Activated naive CD8-positive, alpha-beta T cell treated with anti-CD3 and anti-CD28 coated beads, Interleukin-2, amount 50 U/mL, for 16 hours (primary cell): ENCODE measurements around the gene COL25A1.

Experiments used
- DNase-seq: peaks from one replicate; pipeline ENCODE4 v3.0.0-alpha.2; 2020; ENCODE audit warnings: low read depth, low spot score

The COL25A1 gene

DNA sequence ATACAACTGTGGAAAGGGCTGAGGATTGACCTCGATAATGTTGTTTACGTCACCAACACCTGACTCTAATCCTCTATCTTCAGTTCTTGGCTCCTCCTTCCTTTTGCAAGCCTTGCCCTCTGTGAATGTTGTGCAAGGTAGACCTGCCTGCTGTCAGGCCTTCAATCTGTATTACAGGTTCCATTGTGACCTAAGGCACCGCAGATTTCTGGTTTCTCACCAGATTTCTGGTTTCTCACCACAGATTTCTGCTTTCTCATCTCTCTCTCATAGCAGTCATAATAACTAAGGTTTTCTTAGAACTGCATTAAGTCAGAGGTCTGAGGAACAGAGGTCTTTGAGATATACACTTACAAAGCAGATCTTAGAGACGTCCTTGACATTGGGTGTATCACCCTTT, 488.1 kb downstream of the COL25A1 start:
- no peak for DNase-seq

DNA sequence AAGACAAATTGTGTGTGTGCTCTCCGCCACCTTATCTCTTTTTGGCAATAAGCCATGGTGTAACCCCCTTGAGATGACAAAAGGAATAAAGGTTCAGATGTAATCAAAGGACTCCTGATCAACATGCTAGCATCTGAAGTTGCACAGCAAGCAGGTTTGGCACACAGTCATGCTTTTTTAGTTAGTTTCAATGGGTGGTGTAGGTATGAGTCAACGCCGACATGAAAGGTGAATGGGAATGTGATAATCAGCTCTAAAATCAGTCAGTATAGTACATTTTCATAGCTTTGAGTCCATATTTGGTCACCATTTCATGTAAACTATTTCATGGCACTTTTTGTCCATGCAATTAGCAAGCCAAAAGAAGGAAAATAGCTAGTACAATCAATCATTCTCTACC, 489.2 kb downstream of the COL25A1 start:
- no peak for DNase-seq

DNA sequence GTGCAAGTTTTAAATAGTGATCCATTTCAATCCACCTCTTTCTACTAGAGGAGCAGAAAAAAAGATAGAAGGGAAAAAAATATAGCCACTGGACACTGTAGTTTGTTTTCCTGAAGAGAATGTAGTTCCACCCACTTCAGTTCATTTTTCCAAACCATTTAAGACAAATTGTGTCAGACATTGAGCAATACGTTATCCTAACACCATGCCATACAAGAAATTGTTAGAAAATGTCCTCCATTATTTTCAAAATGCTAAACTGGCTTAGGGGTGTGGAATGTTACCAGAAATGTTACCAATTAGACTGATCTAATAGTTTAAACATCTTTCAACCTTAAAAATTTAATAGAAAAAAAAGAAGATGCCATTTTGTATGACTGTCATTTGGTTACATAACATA, 491.0 kb downstream of the COL25A1 start:
- no peak for DNase-seq

DNA sequence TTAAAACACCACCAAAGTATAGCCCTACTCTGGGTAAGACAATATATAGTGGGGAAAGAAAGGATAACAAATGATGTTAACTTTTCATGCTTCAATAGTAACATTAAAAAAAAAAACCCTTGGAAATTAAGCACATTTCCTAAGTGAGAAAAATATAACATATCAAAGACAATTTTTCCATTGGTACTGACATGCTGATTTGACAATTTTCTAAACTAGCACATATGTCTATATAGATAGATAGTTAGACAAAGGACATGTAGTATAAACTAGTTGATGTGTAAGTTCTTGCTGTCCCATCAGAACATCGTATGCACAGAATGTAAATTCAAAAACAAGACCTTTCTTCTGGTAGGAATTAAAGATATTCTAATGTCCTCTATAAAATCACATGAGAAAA, 492.4 kb downstream of the COL25A1 start:
- DNase-seq: no peak

DNA sequence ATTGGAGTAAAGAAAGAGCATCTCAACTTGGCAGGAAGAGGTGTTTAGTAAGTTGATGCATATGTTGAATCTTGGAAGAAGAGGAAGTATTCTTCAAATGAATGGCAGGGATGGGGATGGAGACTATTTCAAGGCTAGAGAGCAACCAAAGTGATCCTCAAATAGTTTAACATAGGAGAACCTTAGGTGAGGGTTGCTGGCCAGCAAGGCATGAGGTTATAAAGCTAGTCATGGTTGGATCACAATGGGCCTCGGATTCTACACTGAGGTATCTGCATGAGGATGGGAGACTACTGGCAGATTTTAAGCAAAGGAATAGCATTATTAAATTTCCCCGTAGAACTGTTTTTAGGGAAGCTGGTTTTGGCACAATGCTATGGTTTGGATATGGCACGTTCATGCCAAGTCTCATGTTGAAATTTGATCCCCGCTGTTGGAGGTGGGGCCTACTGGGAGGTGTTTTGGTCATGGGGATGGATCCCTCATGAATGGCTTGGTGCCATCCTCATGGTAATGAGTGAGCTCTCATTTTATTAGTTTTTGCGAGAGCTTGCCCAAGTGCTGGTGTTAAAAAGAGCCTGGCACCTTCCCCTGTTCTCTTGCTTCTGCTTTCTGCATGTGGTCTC, 497.7 kb downstream of the COL25A1 start:
- DNase-seq: no peak

DNA sequence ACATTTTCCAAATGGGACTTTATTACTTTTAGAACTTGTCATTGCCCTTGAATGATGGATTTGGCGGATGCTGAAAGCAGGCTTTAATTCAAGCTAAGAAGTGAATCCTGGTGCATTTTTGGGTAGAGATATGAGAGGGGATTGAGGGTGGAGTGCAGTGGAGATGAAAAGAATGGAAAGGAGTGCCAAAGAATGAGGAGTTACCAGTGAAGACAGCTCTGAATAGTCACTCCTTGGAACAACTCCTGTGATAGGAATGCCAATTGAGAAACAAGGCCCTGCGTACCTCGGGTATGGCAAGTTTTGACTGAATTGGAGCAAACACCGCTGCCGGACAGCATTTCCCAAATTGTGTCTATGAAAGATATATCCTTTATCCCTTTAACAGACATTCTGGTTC, 503.2 kb downstream of the COL25A1 start:
- DNase-seq: no peak

DNA sequence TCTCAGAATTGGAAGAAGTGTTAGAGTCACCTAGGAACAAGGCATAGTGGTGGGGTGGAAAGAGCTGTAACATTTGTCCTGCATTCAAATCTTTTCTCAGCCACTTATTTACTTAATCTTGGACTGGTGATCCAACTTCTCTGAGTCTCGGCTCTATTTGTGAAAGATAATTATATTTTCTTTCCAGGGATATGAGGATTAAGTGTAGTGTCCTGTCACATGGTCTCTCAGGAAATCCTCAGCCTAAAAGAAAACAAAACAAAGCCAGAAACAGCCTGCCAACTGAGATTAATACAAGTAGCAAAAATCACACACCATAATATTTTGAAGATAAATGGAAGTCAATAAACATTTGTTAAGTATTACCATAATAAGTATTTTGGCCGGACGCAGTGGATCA, 506.3 kb downstream of the COL25A1 start:
- no peak for DNase-seq

DNA sequence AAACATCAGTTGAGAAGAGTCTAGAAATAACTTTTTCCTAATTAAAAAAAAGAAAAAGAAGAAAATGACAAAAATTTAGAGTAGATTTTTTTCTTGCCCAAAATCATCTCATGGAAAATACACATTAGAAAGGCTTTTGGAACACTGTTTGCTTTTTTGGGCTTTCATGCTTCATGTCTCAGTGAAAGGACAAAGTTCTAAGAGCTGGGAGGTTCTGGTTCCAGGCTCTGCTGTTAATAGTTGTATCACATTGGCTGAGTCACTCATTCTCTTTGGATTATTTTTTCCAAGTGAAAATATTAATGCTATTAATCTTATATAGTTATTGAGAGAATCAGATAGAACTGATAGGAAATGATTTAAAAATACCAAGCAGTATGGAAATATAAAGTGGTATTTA, 506.7 kb downstream of the COL25A1 start:
- no peak for DNase-seq

DNA sequence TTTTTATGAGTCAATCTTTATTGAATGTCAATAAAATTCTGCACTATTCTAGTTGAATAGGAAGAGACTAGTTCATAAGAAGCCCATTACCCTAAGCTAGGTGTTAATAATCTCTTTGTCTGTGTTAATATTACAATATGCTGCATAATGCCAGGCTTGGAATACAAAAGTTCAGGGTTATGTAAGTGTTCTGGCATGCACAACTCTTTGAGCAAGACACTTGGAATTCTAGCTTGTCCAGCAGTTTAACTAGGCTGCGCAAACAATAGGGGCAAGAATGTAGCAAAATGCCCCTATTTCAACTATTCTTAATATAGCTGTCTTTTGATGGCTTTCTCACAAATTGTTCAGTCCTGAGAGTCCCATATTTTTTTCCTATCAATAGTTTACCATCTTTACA, 508.3 kb downstream of the COL25A1 start:
- DNase-seq: no peak

DNA sequence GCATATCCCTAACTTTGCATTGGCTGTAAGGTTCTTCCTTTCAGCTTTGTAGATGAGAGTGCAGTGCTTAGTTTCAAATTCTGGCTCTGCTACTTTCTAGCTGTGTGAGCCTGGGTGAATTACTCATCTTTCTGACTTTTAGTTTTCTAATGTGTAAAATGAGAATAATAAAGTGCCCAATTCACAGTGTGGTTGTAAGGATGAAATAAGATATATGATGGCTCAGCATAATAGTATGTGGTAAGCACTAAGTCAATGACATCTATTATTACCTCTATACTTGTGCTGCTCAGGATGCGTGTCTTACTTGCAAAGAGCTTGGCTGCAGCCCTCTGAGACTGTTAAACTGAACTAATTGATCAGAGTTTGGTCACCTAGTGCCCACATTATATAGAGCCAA, 509.0 kb downstream of the COL25A1 start:
- no peak for DNase-seq

DNA sequence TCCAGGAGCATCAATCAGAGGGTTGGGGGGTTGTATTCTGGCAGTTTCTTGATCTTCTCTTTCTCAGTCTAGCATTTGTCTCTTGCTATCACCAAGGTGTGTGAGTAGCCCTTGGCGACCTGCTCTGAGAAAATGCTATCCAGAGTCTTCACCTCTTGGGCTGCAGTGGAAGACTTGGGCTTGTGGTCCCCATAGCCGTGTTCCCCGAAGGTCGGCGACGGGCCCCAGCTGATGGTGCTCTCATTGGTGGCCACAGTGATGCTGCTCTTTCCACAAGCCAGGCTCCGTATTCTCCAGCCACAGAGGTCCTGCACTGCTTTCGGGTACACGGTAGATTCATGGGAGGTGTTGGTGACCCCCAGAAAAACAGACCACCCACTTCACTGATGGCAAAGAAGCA, 513.7 kb downstream of the COL25A1 start:
- no peak for DNase-seq

DNA sequence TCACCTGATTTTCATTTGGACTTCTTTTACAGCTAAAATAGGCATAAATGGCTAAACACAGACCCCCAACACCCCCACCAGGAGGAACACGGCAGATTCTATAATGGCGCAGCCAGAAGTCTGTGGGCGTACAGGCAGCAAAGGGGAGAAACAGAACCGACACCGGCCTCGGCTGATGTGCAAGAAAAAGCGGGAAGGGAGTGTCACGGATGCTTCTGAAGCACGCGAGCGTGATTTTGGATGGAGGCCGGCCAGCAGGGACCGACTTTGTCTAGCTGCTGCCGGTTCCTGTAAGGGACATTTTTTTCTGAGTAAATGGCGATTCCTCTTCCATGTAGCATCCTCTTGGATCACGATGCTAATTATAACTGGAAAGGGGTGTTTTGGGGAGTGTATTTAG, 514.7 kb downstream of the COL25A1 start:
- DNase-seq: no peak

DNA sequence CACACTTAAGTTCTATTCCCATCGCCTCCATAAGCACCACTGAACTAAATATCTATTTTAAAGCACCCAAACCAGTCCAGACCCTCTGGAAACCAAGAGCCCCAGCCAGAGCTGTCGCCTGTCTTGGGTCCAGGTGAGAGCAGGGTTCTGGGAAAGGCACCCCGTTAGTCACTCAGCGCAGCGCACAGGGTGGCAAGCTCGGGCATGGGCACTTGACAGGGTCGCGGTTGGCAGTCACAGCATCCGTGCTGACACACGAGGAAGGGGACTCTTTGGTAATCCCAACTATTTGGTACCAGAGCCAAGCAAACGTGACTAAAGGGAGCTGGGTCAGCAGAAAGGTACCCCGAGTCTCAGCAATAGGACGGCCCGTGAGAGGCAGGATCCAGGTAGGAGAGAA, 515.4 kb downstream of the COL25A1 start:
- DNase-seq: no peak

DNA sequence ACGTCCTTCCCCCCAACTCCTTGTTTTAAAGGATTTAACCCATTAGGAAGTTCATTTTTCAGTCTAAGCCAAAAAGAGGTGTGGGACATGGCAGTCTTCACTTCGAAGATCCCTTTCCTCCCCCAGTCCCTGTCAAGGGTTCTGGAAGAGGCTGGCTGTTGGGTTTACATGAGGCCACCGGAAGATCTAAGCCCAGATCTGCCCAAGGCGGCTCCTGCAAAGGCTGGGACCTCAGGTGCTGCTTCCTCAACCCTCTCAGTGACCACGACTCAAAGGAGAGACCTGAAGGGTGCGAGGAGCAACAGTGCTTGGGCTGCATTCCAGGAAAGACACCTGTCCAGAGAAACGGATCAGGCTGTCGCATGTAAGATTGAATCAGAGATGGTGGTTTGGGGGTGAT, 516.1 kb downstream of the COL25A1 start:
- no peak for DNase-seq

DNA sequence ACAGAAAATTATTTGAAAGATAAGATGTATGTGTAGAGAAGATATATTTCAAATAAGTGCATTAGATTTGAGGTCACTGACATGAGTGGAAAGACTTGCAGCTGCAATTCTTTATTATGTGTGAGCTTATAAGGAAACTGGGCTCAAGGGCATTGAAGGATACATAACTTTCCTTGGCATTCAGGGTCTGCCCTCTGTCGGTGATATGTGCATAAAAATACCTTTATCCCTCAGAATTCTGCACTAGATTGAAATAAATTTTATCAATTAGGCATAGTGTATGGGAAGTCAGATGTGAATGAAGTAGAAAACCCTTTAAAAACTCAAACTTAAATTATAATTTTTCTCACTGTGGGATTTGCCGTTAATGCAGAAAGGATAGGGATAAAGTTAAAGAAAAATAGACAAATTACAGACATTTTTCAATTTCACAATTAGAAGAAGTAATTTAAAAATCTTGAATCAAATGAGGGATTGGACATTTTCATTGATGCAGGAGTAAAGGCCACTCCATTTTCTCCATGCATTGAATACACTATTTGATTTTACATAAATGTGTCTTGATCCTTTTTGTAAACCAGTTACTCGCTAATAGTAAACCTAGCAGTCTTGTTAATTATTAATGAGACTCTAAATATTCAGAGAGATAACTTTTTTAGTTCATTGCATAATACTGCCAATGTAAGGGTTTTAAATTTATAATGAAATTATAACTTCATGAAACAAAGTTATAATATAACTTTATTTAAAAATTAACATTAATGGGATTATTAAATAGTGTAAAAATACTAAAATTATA, 518.6 kb downstream of the COL25A1 start:
- no peak for DNase-seq

DNA sequence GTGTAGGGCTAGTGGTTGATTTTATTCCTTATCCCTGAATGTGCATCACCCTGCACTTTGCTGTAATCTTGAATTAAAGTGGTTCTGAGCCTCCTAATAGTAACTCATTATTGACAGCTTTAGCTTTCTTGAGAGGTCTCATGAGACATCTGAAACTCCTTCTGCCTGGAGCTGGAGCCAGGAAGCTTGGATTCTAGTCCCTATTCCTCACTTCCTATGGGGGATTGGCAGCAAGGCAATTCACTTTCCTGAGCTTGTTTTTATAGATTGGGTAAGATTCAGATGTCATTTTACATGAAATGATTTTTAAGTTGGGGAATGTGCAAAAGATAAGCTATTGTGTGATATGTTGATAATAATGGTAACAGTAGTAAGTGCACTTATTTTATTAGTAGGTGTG, 522.5 kb downstream of the COL25A1 start:
- no peak for DNase-seq

DNA sequence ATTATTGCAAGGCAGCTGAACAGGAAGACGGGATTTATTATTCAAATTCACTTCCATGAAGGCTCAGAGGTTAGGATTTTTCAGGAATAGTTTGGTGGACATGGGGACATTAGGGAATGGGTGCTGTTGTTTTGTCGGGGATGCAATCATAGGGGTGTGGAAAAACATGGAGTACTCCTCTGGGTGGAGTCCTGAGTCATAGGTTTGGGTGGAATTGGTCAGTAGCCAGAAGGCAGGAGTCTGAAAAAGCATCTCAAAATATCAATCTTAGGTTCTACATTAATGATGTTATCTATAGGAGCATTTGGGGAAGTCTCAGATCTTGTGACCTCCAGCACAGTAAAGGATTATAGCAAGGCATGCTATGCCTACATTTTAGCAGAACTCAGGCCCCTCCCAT, 525.1 kb downstream of the COL25A1 start:
- no peak for DNase-seq

DNA sequence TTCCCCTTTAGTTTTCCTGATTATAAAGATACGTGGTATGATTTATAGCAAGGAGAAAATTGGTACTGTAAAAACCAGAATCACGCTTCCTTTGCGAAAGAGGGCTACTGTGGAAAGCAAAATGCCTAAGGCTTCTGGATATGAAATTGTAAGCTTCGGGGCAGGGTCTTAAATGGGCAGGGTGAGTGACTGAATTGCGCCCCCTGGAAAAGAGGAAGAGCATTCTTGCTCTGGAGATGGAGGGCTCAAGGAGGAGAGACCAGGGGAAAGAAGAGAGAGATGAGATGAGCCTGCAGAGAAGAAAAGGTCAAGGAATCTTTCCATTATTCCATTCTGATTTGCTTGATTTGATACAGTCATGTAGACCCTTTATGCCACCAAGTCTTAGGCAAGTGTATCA, 526.5 kb downstream of the COL25A1 start:
- no peak for DNase-seq

DNA sequence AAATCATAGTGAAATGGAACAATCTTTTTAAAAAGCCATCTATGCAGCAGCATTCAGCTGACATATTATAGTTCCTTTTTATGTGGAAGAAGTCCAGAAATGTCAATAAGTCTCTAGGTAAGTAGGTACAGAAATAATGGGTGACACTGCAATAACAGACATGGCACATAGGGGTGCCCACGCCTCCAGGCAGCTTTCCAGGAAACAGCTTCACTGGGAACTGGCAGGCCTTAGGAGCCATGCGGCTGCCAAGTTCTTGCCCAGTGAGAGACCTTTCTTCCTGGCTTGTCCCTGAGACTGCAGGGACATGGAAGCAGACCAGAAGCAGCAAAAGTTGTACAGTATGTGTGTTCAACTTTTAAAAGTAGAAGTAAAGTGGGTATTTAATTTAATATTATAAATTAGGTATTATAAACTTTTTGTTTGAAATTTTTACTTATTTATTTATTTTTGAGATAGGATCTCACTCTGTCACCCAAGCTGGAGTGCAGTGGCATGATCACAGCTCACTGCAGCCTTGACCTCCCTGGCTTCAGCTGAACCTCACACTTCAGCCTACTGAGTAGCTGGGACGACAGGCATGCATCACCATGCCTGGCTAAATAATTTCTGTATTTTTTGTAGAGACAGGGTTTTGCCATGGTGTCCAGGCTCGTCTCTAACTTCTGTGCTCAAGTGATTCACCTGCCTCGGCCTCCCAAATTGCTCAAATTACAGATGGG, 527.5 kb downstream of the COL25A1 start:
- no peak for DNase-seq

DNA sequence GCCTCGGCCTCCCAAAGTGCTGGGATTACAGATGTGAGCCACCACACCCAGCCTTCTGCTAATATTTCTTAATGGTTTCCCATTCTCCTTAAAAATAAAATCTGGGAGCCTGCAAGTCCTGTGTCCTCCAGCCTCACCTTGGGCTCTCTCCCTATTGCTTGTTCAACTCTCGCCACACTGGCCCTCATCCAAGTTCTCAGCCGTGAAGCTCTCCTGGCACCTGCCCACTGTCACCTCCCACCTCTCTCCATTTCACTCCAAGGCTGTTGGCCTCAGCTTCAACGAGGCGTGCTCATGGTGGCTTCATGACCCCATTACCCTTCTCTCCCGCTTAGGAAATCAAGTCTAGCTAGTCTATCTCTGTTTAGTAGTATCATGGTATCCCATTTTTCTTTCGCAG, 530.1 kb downstream of the COL25A1 start:
- DNase-seq: no peak

DNA sequence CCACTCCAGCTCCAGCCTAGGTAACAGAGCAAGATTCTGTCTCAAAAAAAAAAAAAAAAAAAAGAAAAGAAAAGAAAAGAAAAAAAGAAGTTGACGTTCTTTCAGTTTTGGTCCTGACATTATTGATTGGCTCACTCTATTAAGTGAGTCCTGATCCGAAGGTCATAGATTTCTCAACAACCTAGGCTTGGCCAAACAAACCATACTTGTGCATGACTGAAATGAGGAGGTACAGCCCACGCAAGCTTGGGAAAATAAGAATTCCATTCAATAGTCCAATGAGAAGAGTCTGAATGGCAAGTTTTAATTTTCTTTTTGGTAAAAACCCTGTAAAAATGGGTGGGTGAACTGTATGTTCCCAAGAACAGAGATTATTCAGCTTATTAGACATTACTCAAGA, 536.4 kb downstream of the COL25A1 start:
- DNase-seq: no peak

DNA sequence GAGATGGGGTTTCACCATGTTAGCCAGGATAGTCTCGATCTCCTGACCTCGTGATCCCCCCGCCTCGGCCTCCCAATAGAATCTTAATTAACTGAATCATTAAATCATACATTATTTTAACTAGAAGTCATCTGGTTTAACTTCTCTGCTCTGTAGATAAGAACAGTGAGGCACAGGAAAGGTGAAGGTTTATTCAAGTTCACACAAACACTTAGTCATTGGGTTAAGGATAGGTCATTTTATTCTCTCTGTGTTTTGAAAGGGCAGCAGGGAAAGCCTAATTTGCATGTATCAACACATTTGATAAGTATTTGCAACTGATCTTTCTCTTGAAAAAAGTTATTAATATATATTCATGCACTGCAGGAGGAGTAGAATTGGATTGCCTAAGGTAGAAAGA, 538.5 kb downstream of the COL25A1 start:
- no peak for DNase-seq

DNA sequence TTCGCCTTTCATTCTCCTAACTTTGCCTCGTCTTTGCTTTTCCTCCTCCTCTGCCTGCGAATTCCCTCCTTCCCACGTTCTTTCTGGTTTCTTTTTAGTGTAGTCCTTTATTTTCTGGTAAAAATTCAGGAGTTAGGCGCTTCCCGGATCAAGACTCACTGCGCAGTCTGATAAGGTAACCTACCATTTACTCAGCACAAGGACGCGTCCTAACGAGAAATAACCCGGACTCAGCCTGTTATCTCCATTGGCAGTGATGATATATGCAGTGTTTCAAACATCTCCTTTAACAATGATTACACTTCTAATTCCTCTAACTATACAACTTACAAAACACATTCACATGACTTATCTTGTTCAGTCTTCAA, 539.2 kb downstream of the COL25A1 start:
- no peak for DNase-seq
